HL-60 (cell line): ENCODE data around the gene DYRK1A.

ENCODE experiments used
- DNase-seq, 2 experiments: peaks; one replicate each; pipeline ENCODE4 v3.0.0-alpha.2; 2010 to 2020; ENCODE audit warnings: low read depth in 1 of 2, low spot score in 1 of 2
- H3K27ac ChIP-seq: fragments of 250-450 bp; sonication (Bioruptor Pico); replicated peaks from 2 replicates; pipeline ENCODE4 v1.5.1; 2020; ENCODE audit warnings: mild to moderate bottlenecking, moderate library complexity
- H3K27me3 ChIP-seq: fragments of 250-450 bp; sonication (Bioruptor Pico); 2 replicates; pipeline ENCODE4 v1.5.1; 2021; ENCODE audit warnings: mild to moderate bottlenecking, moderate library complexity; ENCODE audit not compliant: insufficient read depth, poor library complexity, severe bottlenecking
- H3K4me3 ChIP-seq: replicated peaks from 2 replicates; pipeline ENCODE4 v1.5.1; 2011; ENCODE audit warnings: mild to moderate bottlenecking, control low read depth, low read length; ENCODE audit not compliant: insufficient read depth
- GABPA ChIP-seq: IDR thresholded peaks from 2 replicates; pipeline ENCODE4 v1.6.1; 2012; ENCODE audit warnings: low read depth
- POLR2AphosphoS5 ChIP-seq: IDR thresholded peaks from 2 replicates; pipeline ENCODE4 v1.6.1; 2012; ENCODE audit warnings: low read depth
- REST ChIP-seq: IDR thresholded peaks from 2 replicates; pipeline ENCODE4 v1.6.1; 2012; ENCODE audit warnings: low read depth; ENCODE audit not compliant: insufficient replicate concordance
- SPI1 ChIP-seq: IDR thresholded peaks from 2 replicates; pipeline ENCODE4 v1.6.1; 2012; ENCODE audit warnings: low read depth, mild to moderate bottlenecking, borderline replicate concordance
- TF ChIP-seq, protein P1 (sequence below): IDR thresholded peaks from one replicate; pipeline ENCODE4 v1.5.1; 2011; ENCODE audit warnings: low read length, control low read depth, inconsistent platforms; ENCODE audit not compliant: insufficient read depth

DYRK1A gene

DNA sequence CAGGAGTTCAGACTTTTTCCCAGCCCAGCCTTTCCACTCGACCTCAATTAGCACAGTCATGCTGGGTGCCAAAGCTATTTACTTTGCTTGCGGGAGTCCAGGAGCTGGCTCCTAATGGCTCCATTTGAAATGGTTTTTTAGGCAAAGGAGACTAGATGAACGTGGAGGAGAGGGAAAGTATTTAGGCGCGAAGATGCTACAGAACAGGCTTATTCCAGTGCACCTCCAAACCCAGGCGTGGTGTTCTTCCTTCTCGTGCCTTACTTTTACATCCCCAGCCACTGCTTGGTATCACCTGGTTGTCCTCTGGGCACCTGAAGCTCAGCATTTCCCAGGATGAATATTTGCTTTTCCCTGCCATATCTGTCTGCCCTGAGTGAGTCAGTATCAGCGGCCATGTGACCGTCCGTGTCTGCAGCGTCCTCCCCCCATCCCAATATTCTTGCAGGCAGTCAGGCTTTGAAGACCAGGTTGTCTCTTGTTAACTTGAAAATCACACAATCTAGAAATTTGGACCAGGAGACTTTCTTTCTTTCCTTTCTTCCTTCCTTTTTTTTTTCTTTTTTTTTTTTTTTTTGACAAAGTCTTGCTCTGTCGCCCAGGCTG, 198.5 kb downstream of the DYRK1A start:
- Histone ChIP-seq H3K27me3 (peaks cover under 1% of the 10 kb centered on the region), H3K4me3 (no peak overlapping the region), H3K27ac (no peak overlapping the region)
- TF ChIP-seq, protein P1, sequence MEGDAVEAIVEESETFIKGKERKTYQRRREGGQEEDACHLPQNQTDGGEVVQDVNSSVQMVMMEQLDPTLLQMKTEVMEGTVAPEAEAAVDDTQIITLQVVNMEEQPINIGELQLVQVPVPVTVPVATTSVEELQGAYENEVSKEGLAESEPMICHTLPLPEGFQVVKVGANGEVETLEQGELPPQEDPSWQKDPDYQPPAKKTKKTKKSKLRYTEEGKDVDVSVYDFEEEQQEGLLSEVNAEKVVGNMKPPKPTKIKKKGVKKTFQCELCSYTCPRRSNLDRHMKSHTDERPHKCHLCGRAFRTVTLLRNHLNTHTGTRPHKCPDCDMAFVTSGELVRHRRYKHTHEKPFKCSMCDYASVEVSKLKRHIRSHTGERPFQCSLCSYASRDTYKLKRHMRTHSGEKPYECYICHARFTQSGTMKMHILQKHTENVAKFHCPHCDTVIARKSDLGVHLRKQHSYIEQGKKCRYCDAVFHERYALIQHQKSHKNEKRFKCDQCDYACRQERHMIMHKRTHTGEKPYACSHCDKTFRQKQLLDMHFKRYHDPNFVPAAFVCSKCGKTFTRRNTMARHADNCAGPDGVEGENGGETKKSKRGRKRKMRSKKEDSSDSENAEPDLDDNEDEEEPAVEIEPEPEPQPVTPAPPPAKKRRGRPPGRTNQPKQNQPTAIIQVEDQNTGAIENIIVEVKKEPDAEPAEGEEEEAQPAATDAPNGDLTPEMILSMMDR = no peak
- TF ChIP-seq SPI1 = no peak
- no peak for TF ChIP-seq GABPA
- no peak for TF ChIP-seq REST
- no peak for TF ChIP-seq POLR2AphosphoS5
- DNase-seq = no peak

- Histone ChIP-seq H3K4me3 (no peak overlapping the region), H3K27ac (no peak overlapping the region), H3K27me3 (no peaks in the 10 kb centered on the region)
- no peak for TF ChIP-seq GABPA
- TF ChIP-seq POLR2AphosphoS5 = no peak
- TF ChIP-seq, protein P1 = no peak
- TF ChIP-seq REST = no peak
- no peak for TF ChIP-seq SPI1
- no peak for DNase-seq
Observed at GRCh38 chr21:37565530-37566223, 199.1 kb downstream of the DYRK1A start.

- TF ChIP-seq SPI1 (no peak), GABPA (no peak), POLR2AphosphoS5 (no peak), REST (no peak)
- TF ChIP-seq, protein P1 = no peak
- no peaks in the 10 kb centered on the region for H3K27me3 ChIP-seq
- no peak overlapping the region for H3K27ac ChIP-seq
- DNase-seq = no peak
- H3K4me3 ChIP-seq = no peak overlapping the region
Observed at GRCh38 chr21:37566790-37567615, 200.4 kb downstream of the DYRK1A start.
